H7 (cell line): Measurements from ENCODE around the gene VAMP5. TPM values are rescaled to one million over a fixed set of nuclear protein-coding genes. Genes with fewer than 3 reads are reported as not detected.
"Not testable (repeated sequence)": the region's sequence is repeated elsewhere in the genome, so short reads cannot be mapped to it uniquely, and the experiment has no call there.

Experiments
- DNase-seq: peaks from one replicate; pipeline ENCODE4 v3.0.0; 2012
- H3K27me3 ChIP-seq: 2 replicates; pipeline ENCODE4 v1.6.0; 2011; ENCODE audit warnings: mild to moderate bottlenecking, low read length; ENCODE audit not compliant: control insufficient read depth, insufficient read depth
- H3K36me3 ChIP-seq: replicated peaks from 2 replicates; pipeline ENCODE4 v1.5.1; 2011; ENCODE audit warnings: low read length; ENCODE audit not compliant: control insufficient read depth, insufficient read depth
- H3K4me3 ChIP-seq: 2 replicates; pipeline ENCODE4 v1.5.1; 2011; ENCODE audit warnings: low read depth, mild to moderate bottlenecking, control low read depth, low read length, moderate library complexity; ENCODE audit not compliant: insufficient read depth
- total RNA-seq: library from RNA; depleted of rRNA; stranded (reverse); fragments of >200 nt; shearing (Covaris generic); gene quantifications from 2 replicates; pipeline ENCODE4 v1.2.3, GENCODE V29; 2014

Gene VAMP5
- total RNA-seq, 1 experiment from 2014 or later: 1.4 TPM

DNA sequence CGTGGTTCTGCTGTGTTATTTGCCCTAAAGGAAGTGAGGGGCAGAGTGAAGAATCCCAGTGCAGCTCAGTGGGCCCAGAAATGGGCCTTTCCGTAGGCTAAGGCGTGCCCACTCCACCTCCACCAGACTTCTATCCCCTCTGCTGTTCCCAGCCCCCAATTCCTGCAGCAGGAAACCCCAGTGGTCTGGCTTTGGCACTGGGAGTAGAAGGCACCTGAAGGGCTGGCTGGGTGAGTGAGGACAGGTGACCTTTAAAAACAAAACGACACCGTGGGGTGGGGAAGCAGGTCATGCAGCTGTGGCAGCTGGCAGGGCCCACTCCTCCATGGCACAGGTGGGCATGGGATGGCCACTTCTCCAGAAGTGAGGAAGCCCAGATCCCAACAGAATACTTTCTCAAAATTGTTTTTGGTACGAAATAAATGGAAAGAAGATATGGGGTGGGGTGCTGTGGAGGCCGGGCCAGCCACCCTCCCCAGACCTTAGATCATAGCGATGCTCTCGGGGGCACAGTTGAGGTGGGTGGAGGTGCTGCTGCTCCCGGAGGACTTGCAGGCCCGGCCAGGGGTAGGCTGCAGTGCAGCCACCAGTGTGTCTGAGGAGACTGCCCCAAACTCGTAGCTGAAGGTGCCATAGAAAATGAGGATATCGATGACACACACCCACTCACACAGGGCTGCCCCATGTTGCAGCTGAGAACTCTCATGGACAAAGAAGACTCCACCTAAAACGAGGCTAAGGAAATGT lies 14.5 kb downstream of the VAMP5 start:
- peak; percentile 19 for DNase-seq
- Histone ChIP-seq H3K36me3 (peaks cover 7% of the 10 kb centered on the region), H3K4me3 (no peak overlapping the region), H3K27me3 (no peaks in the 10 kb centered on the region)

DNA sequence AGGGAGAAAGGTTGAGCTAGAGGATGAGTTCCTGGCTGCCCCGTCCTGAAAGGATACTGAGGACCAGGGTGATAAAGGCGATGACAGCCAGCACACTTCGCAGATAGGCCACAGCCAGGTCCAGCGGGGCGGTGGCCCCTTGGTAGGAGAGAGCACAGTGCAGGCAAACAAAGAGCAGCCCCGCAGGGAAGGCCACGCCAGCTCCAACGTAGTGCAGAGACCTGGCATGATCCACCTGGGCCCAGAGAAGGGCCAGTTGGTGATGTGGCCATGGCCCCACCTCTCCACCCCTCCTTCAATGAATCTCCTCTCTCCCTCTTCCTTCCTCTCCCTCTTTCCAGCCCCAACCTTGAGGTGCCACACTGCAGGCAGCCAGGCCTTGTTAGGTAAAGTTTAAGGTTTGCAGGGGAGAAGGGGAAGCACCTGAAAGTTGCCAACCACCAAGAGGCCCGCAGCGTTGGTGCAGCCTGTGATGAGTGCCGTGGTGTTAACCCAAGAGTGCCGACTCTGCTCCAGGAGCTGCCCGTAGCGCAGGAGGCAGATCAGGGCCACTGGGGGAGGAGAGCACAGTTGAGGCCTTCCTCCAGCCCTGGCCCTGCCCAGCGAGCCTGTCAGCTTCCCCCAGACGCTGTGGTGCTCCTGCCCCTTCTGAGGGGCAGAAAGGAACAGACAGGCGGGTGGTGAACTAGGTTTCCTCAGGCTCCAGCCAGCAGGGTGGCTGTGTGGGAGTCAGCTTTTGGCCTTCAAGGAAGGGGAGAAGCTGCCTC lies 15.4 kb downstream of the VAMP5 start:
- peak; percentile 20 for DNase-seq
- H3K36me3 ChIP-seq: peaks cover 7% of the 10 kb centered on the region
- H3K27me3 ChIP-seq: no peaks in the 10 kb centered on the region
- H3K4me3 ChIP-seq: no peak overlapping the region

DNA sequence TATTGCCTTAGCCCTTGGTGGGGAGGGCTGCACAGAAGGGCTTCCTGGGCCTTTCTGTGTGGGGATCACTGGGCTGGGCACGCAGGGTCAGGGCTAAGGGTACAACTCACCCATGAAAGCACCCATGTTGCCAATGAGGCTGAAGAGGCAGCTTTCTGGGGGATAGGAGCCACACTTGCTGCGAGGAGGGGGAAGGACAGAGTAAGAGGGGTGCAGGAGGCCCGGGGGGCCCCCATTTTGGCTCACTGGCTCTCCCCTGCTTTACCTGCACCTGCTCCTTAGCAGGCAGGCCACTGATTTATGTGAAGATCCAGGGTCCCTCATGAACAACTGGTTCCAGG lies 16.0 kb downstream of the VAMP5 start:
- H3K27me3 ChIP-seq: no peaks in the 10 kb centered on the region
- H3K4me3 ChIP-seq: no peak overlapping the region
- DNase-seq: peak; percentile 19
- peaks cover 7% of the 10 kb centered on the region for H3K36me3 ChIP-seq

DNA sequence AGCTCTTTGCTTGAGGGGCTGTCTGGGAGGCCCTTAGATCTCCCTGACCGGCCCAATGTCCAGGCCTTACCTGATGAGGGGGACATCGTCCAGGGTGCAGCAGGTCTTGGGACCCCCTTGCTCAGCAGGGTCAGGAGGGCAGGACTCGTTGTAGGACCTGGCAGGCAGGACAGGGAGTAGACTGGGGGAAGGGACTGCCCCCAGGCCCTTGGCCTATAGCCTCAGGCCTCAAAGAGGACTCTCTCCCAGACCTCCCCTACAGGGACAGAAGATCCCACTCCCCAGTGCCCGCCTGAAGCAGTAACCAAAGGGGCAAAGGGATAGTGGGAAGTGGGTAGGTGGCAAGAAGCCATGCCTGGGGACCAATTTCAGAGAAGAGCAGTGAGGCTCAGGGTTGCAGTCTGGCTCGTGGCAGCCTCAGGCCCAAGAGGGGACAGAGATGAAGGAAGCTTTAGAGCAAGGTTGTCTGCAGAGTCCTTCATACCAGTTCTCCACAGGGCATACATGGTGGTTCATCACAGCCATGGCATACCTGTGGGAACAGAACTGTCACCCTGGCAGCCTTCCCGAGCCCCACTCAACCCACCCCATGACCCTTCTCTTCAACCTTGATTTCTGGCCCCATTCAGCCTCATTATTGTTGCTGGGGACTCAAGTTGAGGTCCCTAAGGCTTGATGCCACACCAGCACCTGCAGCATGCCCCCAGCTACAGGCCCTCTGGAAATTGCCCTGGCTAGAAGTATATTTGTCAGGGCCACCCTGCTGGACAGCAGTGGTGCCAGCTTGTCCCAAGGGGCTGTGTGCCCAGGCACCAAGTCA lies 16.9 kb downstream of the VAMP5 start:
- no peak overlapping the region; the same call in 1 of the 2 replicates for H3K4me3 ChIP-seq
- H3K27me3 ChIP-seq: no peaks in the 10 kb centered on the region
- peak; percentile 17 for DNase-seq
- peaks cover 7% of the 10 kb centered on the region for H3K36me3 ChIP-seq

DNA sequence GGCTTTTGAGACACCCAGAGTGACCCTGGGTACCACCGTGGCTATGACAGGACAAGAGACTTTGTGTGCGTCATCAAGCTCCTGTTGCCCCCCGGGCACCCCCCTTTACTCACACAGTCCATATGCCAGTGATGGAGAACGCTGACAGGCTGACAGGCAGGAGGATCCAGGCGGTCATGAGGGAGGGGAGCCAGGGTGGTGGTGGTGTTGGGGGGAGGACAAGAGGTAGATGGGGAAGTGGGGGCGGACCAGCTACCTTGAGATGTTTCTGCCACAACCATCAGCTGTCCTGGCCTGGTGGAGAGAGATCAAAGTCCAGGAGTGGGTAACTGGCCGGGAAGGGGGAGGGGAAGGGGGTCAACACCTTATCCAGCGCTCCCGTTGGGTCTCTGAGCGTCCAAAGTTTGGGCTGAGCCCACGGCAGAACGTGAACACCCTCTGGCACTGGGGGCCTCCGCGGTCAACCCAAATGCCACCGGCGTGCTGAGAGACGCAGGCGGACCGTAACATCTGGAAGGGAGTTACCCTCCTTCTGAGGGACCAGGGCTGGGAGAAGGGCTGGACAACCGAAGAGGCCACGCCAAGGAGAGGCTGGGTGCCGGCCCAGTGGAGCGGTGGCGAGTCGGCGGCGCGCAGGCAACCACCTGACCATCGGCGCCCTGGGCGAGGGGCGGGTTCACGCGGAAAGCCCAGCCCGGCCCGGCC lies 17.7 kb downstream of the VAMP5 start:
- Histone ChIP-seq H3K36me3 (peaks cover 4% of the 10 kb centered on the region), H3K27me3 (no peaks in the 10 kb centered on the region), H3K4me3 (peak overlapping the region; percentile 94)
- DNase-seq: peak; percentile 91

DNA sequence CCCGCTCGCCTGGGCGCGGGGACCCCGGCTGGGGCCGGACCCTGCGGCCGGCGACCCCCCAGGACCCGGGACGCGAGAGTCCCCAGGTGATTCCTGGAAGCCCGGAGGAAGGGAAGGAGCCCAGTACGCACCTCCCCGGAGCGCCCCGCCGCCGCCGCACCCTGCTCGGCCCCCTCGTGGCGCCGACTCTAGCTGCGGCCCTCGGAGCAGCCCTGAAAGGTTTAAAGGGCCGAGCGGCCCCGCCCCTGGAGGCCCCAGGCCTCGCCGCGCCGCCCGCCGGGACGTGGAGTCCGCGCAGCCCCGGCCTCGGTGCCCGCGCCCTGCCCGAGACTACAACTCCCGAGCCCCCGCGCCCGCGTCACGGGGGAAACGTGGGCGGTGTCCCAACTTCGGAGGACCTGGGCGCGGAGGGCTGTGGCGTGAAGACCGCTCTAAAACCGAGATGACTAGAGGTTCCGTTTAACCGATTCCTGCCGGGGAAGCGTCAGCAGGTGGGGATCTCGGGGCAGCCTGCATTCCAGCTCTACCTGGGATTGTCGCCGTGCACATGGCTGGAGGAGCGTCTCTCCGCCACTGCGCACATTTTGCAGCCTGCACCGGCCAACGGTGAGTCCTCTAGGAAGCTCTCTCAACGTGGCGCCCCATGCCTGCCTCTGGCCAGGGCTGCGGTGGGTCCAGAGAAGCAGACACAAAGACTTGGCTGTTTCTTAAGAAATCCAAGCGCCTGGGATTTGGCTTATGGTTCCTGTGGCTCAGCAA lies 18.4 kb downstream of the VAMP5 start, which contains the start of gene TMEM150A:
Gene TMEM150A, minus strand, starts transcription at position 223 of the 759 bp plus-strand sequence. CDS start 750 bp downstream, outside the sequence.
- DNase-seq: peak; percentile 97
- H3K4me3 ChIP-seq: peak within 1 kb of the TSS; percentile 94
- peaks cover under 1% of the 10 kb centered on the region for H3K36me3 ChIP-seq
- no peaks in the 10 kb centered on the region for H3K27me3 ChIP-seq

DNA sequence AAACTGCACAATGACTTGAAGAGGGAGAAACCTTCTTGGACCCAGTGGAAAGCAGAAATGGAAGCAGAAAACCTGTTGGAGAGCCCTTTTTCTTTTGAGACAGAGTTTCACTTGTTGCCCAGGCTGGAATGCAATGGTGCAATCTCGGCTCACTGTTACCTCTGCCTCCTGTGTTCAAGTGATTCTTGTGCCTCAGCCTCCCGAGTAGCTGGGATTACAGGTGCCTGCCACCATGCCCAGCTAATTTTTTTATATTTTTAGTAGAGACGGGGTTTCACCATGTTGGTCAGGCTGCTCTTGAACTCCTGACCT lies 19.9 kb downstream of the VAMP5 start:
- not testable (repeated sequence) for DNase-seq, H3K36me3 ChIP-seq, H3K27me3 ChIP-seq, H3K4me3 ChIP-seq

DNA sequence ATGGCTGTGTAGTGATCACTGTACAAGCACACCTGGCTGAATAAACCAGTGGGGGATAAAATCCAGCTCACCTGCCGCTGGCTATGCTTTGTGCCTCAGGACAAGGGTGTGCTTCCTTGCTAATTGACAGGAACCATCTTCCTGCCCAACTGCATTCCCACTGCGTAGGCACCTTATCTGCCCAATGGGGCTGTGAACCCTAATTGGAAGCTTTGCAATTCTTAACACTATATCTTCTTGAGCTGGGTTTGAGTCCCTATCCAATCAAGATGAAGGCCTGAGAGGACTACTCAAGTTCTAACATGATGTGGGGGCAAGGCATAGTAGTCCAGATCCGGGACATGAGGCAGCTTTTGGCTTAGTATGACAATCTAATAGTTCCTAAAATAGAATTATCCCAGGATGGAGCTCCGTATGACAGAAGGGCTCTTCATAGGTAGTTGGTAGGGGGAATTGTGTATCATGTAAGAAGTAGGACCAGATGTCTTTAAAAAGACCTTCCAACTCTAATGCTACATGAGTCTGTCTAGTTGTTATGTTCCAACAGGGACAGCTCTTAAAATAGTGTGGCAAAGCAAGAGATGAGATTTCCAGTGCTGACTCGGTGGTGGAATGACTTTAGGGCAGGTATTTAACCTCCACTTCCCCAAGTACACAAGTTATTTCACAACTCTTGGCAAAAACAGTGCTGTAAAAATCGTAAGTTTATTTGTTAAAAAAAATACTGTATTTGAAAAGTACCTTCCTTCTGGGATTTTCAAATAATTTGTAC lies 20.5 kb downstream of the VAMP5 start:
- Histone ChIP-seq H3K4me3 (no peak overlapping the region), H3K27me3 (no peaks in the 10 kb centered on the region), H3K36me3 (peaks cover 7% of the 10 kb centered on the region)
- DNase-seq: peak; percentile 30

DNA sequence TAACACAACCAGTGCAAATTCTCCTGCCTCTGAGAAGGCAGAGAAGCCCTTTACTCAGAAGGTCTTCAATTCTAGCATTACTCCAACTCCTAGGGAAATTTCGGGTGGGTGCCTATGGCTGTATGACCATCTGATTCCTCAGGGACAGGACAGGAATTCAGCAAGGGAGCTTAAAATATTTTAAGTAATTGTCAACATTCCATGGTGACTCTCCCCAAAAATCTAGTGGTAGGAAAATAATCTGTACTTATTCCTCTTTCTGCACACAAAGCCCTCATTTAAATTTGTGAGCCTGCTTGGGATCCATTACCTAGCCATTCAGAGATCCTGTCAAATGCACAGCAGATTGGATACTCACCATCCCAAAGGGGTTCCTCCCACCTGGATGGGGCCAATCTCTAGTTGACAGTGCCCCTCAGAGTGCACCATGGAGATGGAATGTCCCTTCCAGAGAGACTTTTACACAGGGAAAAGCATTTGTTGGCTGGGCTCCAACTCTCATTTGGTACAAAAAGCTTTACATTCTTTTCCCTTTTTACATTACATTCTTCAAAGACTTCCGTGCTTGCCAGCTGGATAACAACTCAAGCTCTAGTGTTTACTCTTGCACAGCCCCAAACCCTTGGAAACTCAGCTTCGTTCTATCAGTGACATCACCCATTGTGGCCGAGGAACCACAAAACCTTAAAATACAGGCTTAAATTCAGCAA lies 21.3 kb downstream of the VAMP5 start:
- peak; percentile 23 for DNase-seq
- peaks cover 7% of the 10 kb centered on the region for H3K36me3 ChIP-seq
- no peaks in the 10 kb centered on the region for H3K27me3 ChIP-seq
- H3K4me3 ChIP-seq: no peak overlapping the region

DNA sequence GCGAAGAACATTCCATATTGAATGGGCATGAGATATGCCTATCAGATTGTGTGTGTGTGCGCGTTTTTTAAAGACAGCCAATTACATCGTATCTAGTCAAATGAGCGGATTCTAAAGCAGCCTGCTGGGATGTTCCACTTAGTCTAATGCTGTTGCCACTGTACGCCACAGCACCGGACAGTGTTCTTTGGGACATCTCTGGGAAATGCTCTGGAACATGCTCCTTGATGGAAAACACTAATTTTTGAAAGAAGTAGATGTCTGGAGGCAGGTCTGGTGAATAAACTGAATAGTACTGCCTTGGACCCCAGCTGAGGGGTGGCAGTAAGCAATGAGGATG lies 21.9 kb downstream of the VAMP5 start:
- Histone ChIP-seq H3K27me3 (no peaks in the 10 kb centered on the region), H3K4me3 (no peak overlapping the region), H3K36me3 (peaks cover 7% of the 10 kb centered on the region)
- peak; percentile 12 for DNase-seq

DNA sequence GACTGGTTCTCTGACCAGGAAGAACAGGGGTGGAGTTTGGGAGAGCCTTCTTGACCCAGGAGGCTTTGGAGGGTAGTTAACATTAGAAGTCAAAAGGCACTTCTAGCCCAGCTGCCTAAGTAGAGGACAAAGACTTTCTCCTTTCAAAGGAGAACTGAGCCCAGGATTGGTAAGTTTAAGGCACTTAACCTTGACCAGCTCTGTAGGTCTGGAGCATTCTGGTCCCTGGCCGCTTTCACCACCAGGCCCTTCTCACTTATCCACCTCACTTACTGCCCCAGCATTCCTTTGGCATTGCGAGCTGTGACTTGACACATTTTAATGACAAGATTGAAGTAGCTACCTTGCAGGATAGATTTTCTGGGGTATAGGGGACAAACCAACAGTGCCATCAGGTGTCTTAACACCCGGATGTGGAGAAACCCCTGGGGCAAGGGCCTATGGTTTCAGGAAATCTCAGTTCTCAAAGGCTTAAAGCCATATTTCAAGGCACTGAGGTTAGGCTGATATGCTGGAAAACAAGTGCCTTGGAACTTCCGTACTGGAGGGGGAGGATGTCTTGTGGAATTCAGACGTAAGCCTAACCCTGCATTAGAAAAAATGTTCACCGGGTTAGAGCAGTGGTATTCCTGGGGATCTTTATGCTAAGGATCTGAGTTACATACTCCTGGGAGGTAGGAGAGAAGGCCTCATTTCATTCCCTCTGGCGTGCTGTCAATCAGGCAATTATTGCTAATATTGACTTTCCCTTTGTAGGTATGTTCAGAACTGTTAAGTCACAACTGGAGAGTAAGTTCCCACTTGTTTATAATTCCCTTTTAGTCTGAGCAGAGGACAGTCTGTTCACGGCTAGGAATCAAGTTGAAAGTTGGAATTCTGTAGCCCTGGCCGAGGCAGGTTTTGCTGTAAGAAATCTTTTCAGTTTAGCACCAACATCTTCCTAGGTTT lies 23.3 kb downstream of the VAMP5 start:
- DNase-seq: no peak

DNA sequence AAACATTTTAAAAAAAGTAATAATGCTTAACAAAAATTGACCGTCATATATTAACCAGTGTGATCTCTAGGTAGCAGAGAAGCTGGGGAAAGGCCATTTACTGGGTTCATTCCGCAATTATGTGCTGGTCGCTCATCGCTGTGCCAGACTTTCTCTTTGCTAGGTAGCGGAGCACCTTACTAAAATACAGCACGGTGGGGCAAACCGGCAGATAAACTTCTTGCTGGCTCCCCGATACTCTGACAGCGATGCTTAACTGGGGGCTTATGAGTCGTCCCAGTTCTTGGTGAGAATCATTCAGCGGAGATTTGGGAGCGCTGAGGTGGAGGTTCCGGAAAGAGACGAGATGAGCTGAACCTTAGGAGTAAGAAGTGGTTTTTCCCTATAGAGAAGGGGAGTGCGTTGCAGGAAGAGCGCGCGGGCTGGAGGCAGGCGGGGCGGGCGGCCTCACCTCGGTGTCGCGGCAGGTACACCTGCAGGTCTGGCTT lies 27.0 kb downstream of the VAMP5 start:
- Histone ChIP-seq H3K36me3 (peaks cover 7% of the 10 kb centered on the region), H3K4me3 (peak overlapping the region; percentile 91), H3K27me3 (no peaks in the 10 kb centered on the region)
- no peak for DNase-seq

More for the DNA sequence above, 23.3 kb downstream of the VAMP5 start:
- H3K27me3 ChIP-seq: no peaks in the 10 kb centered on the region
- no peak overlapping the region for H3K4me3 ChIP-seq
- peaks cover 7% of the 10 kb centered on the region for H3K36me3 ChIP-seq
